Activated CD4-positive, alpha-beta T cell treated with anti-CD3 and anti-CD28 coated beads, Interleukin-2, amount 50 U/mL, for 24 hours (primary cell): ENCODE measurements around the gene PAOX.
"Not testable (repeated sequence)": the region's sequence is repeated elsewhere in the genome, so short reads cannot be mapped to it uniquely, and the experiment has no call there.

Experiments used
- DNase-seq, 2 donors: peaks; one replicate each; pipeline ENCODE4 v3.0.0-alpha.2; 2020; ENCODE audit warnings: low read depth in 1 of 2, low spot score in 1 of 2

The PAOX gene

GRCh38 chr10:133403784-133404183, 24.7 kb downstream of the PAOX start:
- no peak for DNase-seq

DNA sequence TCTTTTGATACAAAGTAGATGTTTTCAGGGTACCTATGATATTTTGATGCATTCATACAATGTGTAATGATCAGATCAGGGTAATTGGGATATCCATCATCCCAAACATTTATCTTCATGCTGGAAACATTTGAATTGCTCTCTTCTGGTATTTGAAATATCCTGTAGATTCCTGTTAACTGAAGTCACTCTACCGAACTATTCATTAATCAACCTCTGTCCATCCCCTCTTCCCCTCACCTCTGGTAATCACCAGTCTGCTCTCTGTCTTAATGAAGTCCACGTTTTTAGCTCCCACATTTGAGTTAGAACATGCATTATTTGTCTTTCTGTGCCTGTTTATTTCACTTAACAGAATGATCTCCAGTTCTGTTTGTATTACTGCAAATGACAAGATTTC, 26.2 kb downstream of the PAOX start:
- no peak for DNase-seq

GRCh38 chr10:133405844-133406527, 26.9 kb downstream of the PAOX start:
- no peak for DNase-seq

DNA sequence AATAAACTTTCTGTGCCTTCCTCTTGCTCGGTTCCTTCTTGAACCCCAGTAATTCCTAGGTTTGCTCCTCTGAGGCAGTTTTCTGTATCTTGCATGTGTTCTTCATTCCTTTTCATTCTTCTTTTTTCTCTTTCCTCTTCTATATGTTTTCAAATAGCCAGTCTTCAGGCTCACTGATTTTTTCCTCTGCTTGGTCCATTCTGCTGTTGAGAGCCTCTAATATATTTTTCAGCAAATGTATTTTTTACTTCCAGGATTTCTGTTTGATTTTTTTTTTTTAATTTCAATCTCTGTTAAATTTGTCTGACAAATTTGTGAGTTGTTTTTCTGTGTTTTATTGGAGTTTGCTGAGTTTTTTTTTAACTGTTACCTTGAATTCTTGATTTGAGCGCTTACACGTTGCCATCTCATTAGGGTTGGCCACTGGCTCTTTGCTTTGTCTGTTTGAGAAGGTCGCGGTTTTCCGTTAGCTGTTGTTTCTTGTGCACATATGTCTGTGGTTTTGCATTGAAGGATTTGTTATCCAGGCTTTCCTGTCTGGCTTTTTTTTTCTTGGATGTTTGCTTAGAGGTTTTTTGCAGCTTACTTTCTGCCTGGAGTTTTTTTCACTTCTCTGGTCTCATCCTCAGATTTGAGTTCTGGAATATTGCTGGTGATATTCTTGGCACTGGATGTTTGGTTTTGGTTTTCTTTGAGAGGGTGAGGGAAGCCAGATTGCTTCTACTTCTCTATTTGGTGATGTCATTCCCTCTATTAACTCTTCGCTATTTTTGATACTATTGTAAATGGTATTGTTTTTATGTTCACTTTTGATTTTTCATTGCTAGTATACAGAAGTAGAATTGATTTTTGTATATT, 32.7 kb downstream of the PAOX start:
- DNase-seq, result no peak

- no peak for DNase-seq
These were observed 33.3 kb downstream of the PAOX start for GRCh38 chr10:133412381-133412711.

- DNase-seq, result not testable (repeated sequence)
These were observed 35.3 kb downstream of the PAOX start for GRCh38 chr10:133414401-133414800.

GRCh38 chr10:133415752-133416151, 36.7 kb downstream of the PAOX start:
- DNase-seq, result no peak

DNA sequence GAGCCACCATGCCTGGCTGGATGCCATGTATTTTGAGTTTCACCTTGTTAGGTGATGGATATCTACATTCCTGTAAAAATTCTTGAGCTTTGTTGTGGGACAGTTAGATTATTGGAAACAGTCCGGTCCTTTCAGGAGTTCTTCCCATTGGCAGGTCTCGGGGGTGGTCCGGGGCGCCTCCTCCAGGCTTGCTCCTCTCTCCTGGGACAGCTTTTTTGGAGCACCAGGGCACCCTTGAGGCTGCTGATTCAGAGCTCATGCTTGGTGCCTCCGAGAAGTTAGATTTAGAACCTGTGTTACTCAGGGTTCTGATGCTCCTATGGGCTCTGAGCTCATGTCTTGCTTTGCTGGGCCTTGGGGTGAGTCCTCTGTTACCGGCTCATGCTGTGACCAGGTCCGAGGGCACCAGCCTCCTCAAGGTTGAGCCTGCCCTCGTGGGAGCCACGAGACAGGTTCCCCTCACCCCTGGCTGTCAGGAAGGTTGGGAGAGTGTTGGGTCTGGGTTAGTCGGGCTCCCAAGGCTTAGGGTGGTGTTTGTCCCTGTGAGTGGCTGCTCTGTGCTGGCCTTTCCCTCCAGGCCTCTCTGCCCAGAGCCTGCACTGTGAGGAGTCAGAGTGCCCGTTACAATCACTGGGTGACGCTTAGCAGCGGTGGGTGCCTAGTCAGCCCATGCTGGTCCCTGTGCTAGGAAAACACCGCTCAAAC, 39.4 kb downstream of the PAOX start:
- no peak for DNase-seq

DNA sequence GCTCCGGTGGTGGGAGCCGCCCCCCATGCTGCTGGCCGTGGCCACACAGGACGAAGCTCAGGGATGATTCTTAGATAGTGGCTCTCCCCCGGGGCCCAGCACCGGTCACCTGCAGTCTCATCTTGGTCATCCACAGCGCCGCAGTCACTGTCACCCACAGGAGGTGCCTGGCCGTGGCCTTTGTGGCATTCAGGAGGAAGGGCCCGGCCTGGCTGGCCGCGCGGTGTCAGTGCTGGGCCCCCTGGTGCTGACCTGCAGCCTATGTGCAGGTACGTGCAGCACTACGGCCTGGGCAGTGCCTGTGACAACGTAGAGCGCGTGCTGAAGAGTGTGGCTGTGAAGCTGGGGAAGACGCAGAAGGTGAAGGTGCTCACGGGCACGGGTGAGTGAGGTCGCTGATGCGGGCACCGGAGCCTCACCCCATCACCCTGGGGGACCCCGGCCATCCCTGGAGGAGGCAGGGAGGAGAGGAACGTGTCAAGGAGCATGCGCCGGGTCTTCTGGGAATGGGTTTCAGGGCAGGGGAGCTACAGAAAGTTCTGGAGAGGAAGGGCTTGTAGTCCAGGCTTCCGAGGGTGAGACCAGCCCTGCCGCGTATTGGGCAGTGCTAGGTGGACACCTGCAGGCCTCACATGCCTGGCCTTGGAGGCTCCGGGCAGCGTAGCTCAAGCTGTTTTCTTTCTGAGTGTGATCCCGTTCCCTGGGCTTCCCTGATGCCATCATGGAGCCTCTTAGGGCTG, 40.3 kb downstream of the PAOX start:
- DNase-seq, result no peak

DNA sequence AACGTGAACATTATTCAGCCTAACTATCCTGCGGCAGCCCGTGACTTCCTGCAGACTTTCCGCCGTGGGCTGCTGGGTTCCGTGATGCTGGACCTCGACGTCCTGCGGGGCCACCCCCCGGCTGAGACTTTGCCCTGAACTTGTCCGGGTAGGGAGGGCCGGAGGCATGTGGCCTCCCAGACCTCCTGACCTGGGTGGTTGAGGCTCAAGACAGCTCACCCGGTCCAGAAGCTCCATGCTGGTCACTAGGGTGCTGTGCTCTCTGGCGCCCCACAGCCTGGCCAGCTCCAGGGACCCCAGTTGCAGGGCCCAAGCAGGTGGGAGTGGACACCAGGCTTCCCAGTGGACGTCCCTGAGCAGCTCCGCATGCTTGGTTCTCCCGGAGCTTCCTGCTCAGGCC, 41.0 kb downstream of the PAOX start:
- DNase-seq, result no peak

DNA sequence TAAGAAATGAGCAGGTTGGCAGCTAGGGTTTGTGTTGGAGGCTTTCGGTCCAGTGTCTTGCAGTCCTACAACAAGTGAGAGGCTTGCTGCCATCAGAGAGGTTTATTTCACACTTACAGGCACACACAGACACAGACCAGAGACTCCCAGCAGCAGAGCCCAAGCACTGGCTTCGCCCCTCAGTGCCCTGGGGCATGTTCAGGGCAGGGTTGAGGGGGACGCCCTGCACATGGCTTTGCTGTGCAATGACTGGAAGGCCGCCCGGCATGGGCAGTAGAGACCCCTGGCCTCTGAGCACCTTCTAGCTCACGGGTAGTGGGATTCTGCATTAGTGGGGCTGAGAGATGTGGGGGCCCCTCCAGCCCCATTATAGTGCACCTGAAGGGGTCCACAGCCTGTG, 41.5 kb downstream of the PAOX start:
- DNase-seq, result no peak

DNA sequence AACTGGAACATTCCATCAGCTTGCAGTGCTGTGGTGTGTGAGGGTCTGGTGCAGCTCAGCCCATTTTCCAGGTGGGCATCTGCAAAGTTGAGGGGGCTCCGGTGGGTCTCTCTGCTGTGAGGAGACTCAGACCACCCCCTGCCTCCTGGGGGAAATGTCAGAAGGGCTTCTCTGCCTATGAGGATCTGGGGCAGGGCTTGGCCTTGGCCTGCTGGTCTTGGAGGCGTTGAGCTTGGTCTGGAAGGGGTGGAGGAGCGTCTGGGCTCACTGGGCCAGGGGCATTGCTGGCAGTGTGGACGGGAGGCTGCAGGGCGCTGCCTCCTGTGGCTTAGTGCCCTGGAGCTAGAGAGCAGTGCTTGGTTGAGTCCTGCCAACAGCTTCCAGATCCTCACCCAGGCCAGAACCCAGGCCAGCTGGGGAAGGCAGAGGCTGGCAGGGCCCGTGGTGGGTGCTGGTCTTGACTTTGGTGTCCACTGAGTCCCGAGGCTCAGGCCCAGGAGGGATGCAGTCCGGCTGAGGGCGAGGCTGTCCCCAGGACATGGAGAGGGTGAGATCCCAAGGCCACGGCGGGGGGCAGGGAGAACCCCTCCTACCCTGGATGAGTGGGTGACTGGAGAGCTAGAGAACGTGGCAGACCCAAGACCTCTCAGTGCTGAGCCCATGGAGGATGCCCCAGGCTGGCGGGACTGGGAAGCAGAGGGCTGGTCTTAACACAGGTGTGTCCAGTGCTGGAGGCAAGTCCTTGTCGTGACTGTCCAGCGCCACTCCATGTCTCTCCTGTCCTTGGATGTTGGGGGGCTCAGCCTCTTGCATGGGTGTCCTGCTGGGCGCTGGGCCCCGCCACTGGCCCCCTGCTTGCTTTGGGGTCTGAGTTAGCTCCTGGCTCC, 42.5 kb downstream of the PAOX start:
- DNase-seq, result no peak

GRCh38 chr10:133422223-133422806, 43.3 kb downstream of the PAOX start:
- DNase-seq, result no peak

DNA sequence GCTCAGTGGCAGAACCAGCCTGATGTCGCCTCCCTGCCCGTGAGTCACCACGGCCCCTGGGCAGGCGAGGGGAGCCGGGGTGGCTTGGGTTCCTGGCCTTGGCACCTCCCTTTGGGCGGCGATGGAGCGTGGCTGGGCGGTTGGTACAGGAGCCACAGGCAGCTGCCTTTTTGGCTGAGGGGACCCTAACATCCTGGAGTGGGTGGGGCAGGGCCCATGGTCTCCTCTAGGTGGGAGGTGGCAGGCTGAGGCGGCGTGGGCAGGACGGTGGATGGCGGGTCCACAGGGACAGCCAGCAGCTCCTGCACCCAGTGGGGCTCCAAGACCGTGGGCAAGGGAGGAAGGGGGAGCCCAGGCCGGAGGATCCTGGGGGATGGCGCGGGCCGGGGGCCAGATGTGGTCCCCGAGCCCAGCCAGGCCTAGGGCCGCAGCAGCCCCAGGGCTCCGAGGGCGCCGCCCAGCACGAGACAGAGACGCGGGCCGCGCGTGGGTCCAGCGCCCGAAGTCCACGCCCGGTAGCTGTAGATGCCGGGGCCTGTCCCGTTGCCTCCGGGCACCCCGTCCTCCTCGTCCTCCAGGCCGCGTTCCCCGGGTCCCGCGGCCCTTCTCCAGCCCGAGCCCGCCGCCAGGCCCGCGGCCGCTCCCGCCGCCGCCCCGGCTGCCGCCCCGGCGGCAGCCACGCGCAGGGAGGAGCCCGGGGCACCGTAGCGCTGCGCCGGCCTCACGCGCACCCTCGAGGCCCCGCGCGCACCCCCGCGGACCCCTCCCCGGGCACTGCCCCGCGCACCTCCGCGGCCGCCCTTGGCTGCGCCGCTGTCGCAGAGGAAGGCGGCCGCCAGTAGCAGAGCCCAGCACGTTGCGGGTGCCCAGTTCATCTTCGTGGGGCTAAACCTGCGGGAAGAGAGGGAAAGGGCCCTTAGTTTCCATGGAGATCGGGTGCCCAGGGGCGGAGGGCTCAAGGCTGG, 44.0 kb downstream of the PAOX start:
- no peak for DNase-seq

DNA sequence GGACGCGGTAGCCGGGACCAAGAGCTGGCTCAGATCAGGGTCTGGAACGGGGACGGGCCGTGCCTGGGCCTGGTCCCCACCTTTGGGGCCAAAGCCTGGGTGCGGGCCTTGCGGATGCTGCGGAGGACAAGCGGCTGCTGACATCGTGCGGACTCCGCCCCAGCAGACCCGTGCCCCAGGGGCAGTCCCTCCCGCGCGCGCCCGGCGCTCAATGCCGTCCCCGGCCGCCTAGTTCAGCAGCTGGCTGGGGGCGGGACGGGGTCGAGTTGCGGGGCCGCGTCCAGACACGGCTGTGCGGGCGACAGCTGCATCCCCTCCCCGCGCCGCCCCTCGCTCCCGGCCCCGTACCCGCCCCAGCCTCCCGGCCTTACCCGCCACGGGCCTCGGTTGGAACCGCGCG, 45.0 kb downstream of the PAOX start:
- not testable (repeated sequence) for DNase-seq

- DNase-seq, result not testable (repeated sequence)
These were observed 45.5 kb downstream of the PAOX start, which contains the start of gene SPRN for GRCh38 chr10:133424601-133425000. TSS of gene SPRN (minus strand) at chr10:133424625. CDS start at chr10:133423681, 944 bp downstream.

- DNase-seq, result not testable (repeated sequence)
These were observed 50.5 kb downstream of the PAOX start for GRCh38 chr10:133429571-133429970.

DNA sequence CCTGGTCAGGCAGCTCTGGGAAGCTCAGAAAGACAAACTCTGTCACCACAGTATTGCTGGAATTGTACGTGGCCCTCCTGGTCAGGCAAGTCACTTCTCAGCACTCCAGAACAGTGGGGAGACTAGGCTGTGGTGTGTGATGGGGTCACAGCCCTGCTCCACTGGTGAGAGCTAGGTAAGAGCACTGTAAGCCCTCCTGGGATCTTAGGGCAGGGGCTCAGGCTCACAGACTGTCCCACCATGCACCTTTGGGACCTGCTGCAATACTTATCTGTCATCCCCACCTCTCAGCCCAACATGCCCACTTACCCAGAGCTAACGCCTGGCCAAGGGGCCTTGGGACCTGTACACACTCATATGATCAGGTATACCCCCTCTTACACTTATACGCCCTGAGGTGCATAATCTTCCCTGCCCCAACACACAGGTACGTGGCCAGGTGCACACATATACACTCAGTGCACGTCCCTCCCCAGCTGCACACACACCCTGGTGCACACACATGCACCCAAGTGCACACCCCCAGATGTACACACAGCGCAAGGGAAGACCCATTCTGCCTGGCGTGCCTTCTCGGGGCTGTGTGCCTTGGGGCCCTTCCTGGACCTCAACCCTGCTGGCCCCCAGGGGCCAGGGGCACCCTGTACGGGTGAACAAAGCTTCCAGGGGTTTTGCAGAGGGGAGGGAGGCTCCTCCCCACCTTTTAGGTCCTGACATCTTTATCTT, 53.0 kb downstream of the PAOX start:
- not testable (repeated sequence) for DNase-seq
